T-helper 1 cell treated with Interleukin-12 subunit alpha and Interleukin-12 subunit beta and Interleukin-4 antibody, amounts not matched to agents 30 μg/mL and 1 μg/mL, for 36 hours (primary cell): ENCODE data around the gene LYRM4.
"Not testable (repeated sequence)": the region's sequence is repeated elsewhere in the genome, so short reads cannot be mapped to it uniquely, and the experiment has no call there.

ENCODE experiments used
- H3K27ac Mint-ChIP-seq: one replicate; pipeline ENCODE4 v1.8.0; 2021; ENCODE audit warnings: mild to moderate bottlenecking, mixed read lengths
- H3K27me3 Mint-ChIP-seq: one replicate; pipeline ENCODE4 v1.8.0; 2021; ENCODE audit warnings: low read depth, mixed read lengths
- H3K36me3 Mint-ChIP-seq: one replicate; pipeline ENCODE4 v1.8.0; 2021; ENCODE audit warnings: low read depth, mixed read lengths
- H3K4me1 Mint-ChIP-seq: one replicate; pipeline ENCODE4 v1.8.0; 2021; ENCODE audit warnings: low read depth, mixed read lengths
- H3K4me3 Mint-ChIP-seq: one replicate; pipeline ENCODE4 v1.8.0; 2021; ENCODE audit warnings: mild to moderate bottlenecking, moderate library complexity, mixed read lengths
- H3K9me3 Mint-ChIP-seq: one replicate; pipeline ENCODE4 v1.8.0; 2021; ENCODE audit warnings: mixed read lengths

LYRM4 gene

GRCh38 chr6:5135788-5136376 is 124.9 kb downstream of the LYRM4 start:
- no peaks in the 10 kb centered on the region for H3K4me1 Mint-ChIP-seq
- no peaks in the 10 kb centered on the region for H3K36me3 Mint-ChIP-seq
- no peaks in the 10 kb centered on the region for H3K9me3 Mint-ChIP-seq
- H3K27ac Mint-ChIP-seq: no peak overlapping the region
- no peaks in the 10 kb centered on the region for H3K27me3 Mint-ChIP-seq
- no peak overlapping the region for H3K4me3 Mint-ChIP-seq

GRCh38 chr6:5133943-5134342 is 126.8 kb downstream of the LYRM4 start:
- H3K27me3 Mint-ChIP-seq: no peaks in the 10 kb centered on the region
- no peaks in the 10 kb centered on the region for H3K4me1 Mint-ChIP-seq
- no peak overlapping the region for H3K27ac Mint-ChIP-seq
- H3K36me3 Mint-ChIP-seq: no peaks in the 10 kb centered on the region
- H3K9me3 Mint-ChIP-seq: no peaks in the 10 kb centered on the region
- no peak overlapping the region for H3K4me3 Mint-ChIP-seq

GRCh38 chr6:5132731-5133130 is 128.0 kb downstream of the LYRM4 start:
- Mint-ChIP-seq H3K36me3 (no peaks in the 10 kb centered on the region), H3K4me1 (no peaks in the 10 kb centered on the region), H3K4me3 (no peak overlapping the region), H3K27me3 (no peaks in the 10 kb centered on the region), H3K9me3 (no peaks in the 10 kb centered on the region), H3K27ac (no peak overlapping the region)

GRCh38 chr6:5130135-5130866 is 130.4 kb downstream of the LYRM4 start:
- Mint-ChIP-seq H3K9me3 (no peaks in the 10 kb centered on the region), H3K4me1 (no peaks in the 10 kb centered on the region), H3K4me3 (no peak overlapping the region), H3K27me3 (no peaks in the 10 kb centered on the region), H3K27ac (no peak overlapping the region), H3K36me3 (no peaks in the 10 kb centered on the region)

- Mint-ChIP-seq H3K4me1 (no peaks in the 10 kb centered on the region), H3K4me3 (no peak overlapping the region), H3K9me3 (no peaks in the 10 kb centered on the region), H3K36me3 (no peaks in the 10 kb centered on the region), H3K27me3 (no peaks in the 10 kb centered on the region), H3K27ac (no peak overlapping the region)
These were observed 132.4 kb downstream of the LYRM4 start for GRCh38 chr6:5128351-5128750.

GRCh38 chr6:5127106-5127687 is 133.6 kb downstream of the LYRM4 start:
- Mint-ChIP-seq H3K27ac (no peak overlapping the region), H3K9me3 (no peaks in the 10 kb centered on the region), H3K36me3 (no peaks in the 10 kb centered on the region)

GRCh38 chr6:5126214-5126613 is 134.5 kb downstream of the LYRM4 start:
- H3K36me3 Mint-ChIP-seq: no peaks in the 10 kb centered on the region
- H3K9me3 Mint-ChIP-seq: no peaks in the 10 kb centered on the region
- H3K27me3 Mint-ChIP-seq: no peaks in the 10 kb centered on the region
- H3K27ac Mint-ChIP-seq: no peak overlapping the region
- H3K4me1 Mint-ChIP-seq: no peaks in the 10 kb centered on the region
- no peak overlapping the region for H3K4me3 Mint-ChIP-seq

More at GRCh38 chr6:5127106-5127687, 133.6 kb downstream of the LYRM4 start:
- Mint-ChIP-seq H3K27me3 (no peaks in the 10 kb centered on the region), H3K4me3 (no peak overlapping the region), H3K4me1 (no peaks in the 10 kb centered on the region)

- no peak overlapping the region for H3K4me3 Mint-ChIP-seq
- no peaks in the 10 kb centered on the region for H3K27me3 Mint-ChIP-seq
- no peaks in the 10 kb centered on the region for H3K36me3 Mint-ChIP-seq
- no peak overlapping the region for H3K27ac Mint-ChIP-seq
- H3K9me3 Mint-ChIP-seq: no peaks in the 10 kb centered on the region
- H3K4me1 Mint-ChIP-seq: no peaks in the 10 kb centered on the region
These were observed 135.4 kb downstream of the LYRM4 start for GRCh38 chr6:5125152-5126006.

- Mint-ChIP-seq H3K9me3 (no peaks in the 10 kb centered on the region), H3K4me1 (no peaks in the 10 kb centered on the region), H3K36me3 (no peaks in the 10 kb centered on the region), H3K27ac (no peak overlapping the region), H3K27me3 (no peaks in the 10 kb centered on the region), H3K4me3 (no peak overlapping the region)
These were observed 136.2 kb downstream of the LYRM4 start for GRCh38 chr6:5124526-5124925.

- Mint-ChIP-seq H3K4me1 (no peaks in the 10 kb centered on the region), H3K27ac (no peak overlapping the region), H3K9me3 (no peaks in the 10 kb centered on the region), H3K4me3 (no peak overlapping the region), H3K27me3 (no peaks in the 10 kb centered on the region), H3K36me3 (no peaks in the 10 kb centered on the region)
These were observed 137.2 kb downstream of the LYRM4 start for GRCh38 chr6:5123296-5124143.

- H3K27me3 Mint-ChIP-seq: no peaks in the 10 kb centered on the region
- no peak overlapping the region for H3K4me3 Mint-ChIP-seq
- no peaks in the 10 kb centered on the region for H3K36me3 Mint-ChIP-seq
- no peaks in the 10 kb centered on the region for H3K4me1 Mint-ChIP-seq
- no peaks in the 10 kb centered on the region for H3K9me3 Mint-ChIP-seq
- no peak overlapping the region for H3K27ac Mint-ChIP-seq
These were observed 138.1 kb downstream of the LYRM4 start for GRCh38 chr6:5122504-5123112.

- H3K27me3 Mint-ChIP-seq: no peaks in the 10 kb centered on the region
- no peaks in the 10 kb centered on the region for H3K36me3 Mint-ChIP-seq
- no peak overlapping the region for H3K4me3 Mint-ChIP-seq
- no peaks in the 10 kb centered on the region for H3K9me3 Mint-ChIP-seq
- no peak overlapping the region for H3K27ac Mint-ChIP-seq
- H3K4me1 Mint-ChIP-seq: no peaks in the 10 kb centered on the region
These were observed 138.8 kb downstream of the LYRM4 start for GRCh38 chr6:5121956-5122355.

GRCh38 chr6:5121479-5121878 is 139.3 kb downstream of the LYRM4 start:
- Mint-ChIP-seq H3K27me3 (no peaks in the 10 kb centered on the region), H3K4me1 (no peaks in the 10 kb centered on the region), H3K27ac (no peak overlapping the region), H3K4me3 (no peak overlapping the region), H3K9me3 (no peaks in the 10 kb centered on the region), H3K36me3 (no peaks in the 10 kb centered on the region)

- not testable (repeated sequence) for H3K27ac Mint-ChIP-seq, H3K36me3 Mint-ChIP-seq, H3K27me3 Mint-ChIP-seq, H3K4me3 Mint-ChIP-seq, H3K9me3 Mint-ChIP-seq, H3K4me1 Mint-ChIP-seq
These were observed 140.2 kb downstream of the LYRM4 start for GRCh38 chr6:5120543-5120942.
